ENCODE results near the gene IGF2. TPM values are rescaled to one million over a fixed set of nuclear protein-coding genes. Genes with fewer than 3 reads are reported as not detected.

Gene IGF2
- total RNA-seq, 2 experiments from 2014 or later: 8.1 to 8.2 TPM

DNA sequence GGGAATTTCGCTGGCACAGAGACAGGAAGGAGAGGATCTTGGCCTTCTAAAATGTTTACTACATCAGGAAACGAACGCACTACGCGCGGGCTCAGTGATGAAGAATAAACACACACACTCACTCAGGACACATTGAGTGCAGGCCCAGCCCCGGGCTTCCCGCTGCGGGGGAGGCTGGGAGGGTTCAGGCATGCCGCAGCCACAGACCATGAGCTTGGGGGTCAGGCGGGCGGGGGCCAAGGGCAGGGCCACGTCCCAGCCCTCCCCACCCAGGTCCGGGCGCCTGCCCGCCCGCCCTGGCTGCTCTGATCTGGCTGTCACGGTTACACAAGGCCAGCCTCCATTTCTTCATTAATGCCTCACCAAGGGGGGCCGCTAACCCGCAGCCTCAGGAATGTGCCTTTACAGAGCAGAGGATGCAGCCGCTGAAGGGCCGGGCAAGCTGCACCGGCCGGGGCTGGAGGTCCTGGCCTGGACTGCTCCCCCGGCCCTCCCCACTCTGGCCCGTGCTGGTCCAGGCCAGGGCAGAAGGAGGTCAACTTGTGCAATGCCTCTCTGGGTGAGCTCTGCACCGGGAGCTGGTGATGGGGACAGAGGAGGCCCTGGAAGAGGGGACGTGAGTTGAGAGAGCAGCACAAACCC, 41.7 kb downstream of the IGF2 start:
- H3K27me3 Mint-ChIP-seq: peaks cover 10% of the 10 kb centered on the region
- intact Hi-C loops (cut with micrococcal nuclease): no loop called here
- TF ChIP-seq, protein P1, sequence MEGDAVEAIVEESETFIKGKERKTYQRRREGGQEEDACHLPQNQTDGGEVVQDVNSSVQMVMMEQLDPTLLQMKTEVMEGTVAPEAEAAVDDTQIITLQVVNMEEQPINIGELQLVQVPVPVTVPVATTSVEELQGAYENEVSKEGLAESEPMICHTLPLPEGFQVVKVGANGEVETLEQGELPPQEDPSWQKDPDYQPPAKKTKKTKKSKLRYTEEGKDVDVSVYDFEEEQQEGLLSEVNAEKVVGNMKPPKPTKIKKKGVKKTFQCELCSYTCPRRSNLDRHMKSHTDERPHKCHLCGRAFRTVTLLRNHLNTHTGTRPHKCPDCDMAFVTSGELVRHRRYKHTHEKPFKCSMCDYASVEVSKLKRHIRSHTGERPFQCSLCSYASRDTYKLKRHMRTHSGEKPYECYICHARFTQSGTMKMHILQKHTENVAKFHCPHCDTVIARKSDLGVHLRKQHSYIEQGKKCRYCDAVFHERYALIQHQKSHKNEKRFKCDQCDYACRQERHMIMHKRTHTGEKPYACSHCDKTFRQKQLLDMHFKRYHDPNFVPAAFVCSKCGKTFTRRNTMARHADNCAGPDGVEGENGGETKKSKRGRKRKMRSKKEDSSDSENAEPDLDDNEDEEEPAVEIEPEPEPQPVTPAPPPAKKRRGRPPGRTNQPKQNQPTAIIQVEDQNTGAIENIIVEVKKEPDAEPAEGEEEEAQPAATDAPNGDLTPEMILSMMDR (IDR thresholded peaks at IDR 0.05): no peak
- POLR2A ChIA-PET: no interaction called here
- CTCF ChIA-PET: interaction anchor here (1.5 kb wide), 1 partner anchor 60 kb away, joined by 6 read pairs; no protein-coding TSS in a partner anchor
- no peak overlapping the region for H3K4me3 Mint-ChIP-seq
- ATAC-seq: no peak
- no peak for DNase-seq
- H3K27ac Mint-ChIP-seq: no peak overlapping the region
- peaks cover 9% of the 10 kb centered on the region for H3K4me1 Mint-ChIP-seq (ENCODE audit: low read depth)
- no peaks in the 10 kb centered on the region for H3K9me3 Mint-ChIP-seq
- no peaks in the 10 kb centered on the region for H3K36me3 Mint-ChIP-seq (ENCODE audit: low read depth)

DNA sequence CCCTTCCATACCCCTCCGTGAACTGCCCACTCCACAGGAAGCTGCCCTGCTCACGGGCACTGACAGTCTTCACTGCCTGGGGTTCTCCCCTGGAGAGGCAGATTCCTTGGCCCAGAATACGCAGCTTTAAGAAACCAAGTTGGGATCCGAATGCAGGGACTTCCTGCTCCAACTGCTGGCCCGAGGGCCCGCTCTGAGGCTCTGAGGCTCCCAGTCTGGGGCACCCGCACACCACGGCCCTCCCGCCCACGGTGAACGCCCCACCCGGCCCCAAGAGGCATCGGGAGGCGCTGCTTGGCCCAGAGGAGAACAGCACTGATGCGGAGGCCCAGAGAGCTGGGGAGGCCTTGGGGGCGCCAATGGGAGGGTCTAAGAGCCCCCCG, 42.3 kb downstream of the IGF2 start:
- intact Hi-C loops (cut with micrococcal nuclease): no loop called here
- H3K27me3 Mint-ChIP-seq: peaks cover 7% of the 10 kb centered on the region
- ChIA-PET CTCF (interaction anchor here (1.5 kb wide), 1 partner anchor 60 kb away, joined by 6 read pairs; no protein-coding TSS in a partner anchor), POLR2A (no interaction called here)
- H3K9me3 Mint-ChIP-seq: no peaks in the 10 kb centered on the region
- TF ChIP-seq, protein P1 (IDR thresholded peaks at IDR 0.05): no peak
- no peak for ATAC-seq
- peaks cover 9% of the 10 kb centered on the region for H3K4me1 Mint-ChIP-seq (ENCODE audit: low read depth)
- DNase-seq: no peak
- no peaks in the 10 kb centered on the region for H3K36me3 Mint-ChIP-seq (ENCODE audit: low read depth)
- no peak overlapping the region for H3K27ac Mint-ChIP-seq
- no peak overlapping the region for H3K4me3 Mint-ChIP-seq

- Mint-ChIP-seq H3K4me1 (ENCODE audit: low read depth) (peaks cover 9% of the 10 kb centered on the region), H3K27ac (no peak overlapping the region), H3K9me3 (no peaks in the 10 kb centered on the region), H3K36me3 (ENCODE audit: low read depth) (no peaks in the 10 kb centered on the region), H3K27me3 (peaks cover 9% of the 10 kb centered on the region), H3K4me3 (no peak overlapping the region)
- ChIA-PET POLR2A (no interaction called here), CTCF (interaction anchor here (1.0 to 1.5 kb wide), 2 partner anchors 56 to 59 kb away, joined by 3 to 6 read pairs; no protein-coding TSS in a partner anchor)
- ATAC-seq: no peak
- no peak for DNase-seq
- intact Hi-C loops (cut with micrococcal nuclease): no loop called here
- TF ChIP-seq, protein P1 (IDR thresholded peaks at IDR 0.05): no peak
Measured at GRCh38 chr11:2096011-2096918, 42.9 kb downstream of the IGF2 start.

GRCh38 chr11:2095542-2095941, 43.6 kb downstream of the IGF2 start:
- ChIA-PET POLR2A (no interaction called here), CTCF (interaction anchor here (1.0 kb wide), 1 partner anchor 57 kb away, joined by 3 read pairs; no protein-coding TSS in a partner anchor)
- Mint-ChIP-seq H3K4me1 (ENCODE audit: low read depth) (peaks cover 9% of the 10 kb centered on the region), H3K9me3 (no peaks in the 10 kb centered on the region), H3K27me3 (peaks cover 9% of the 10 kb centered on the region), H3K27ac (no peak overlapping the region), H3K36me3 (ENCODE audit: low read depth) (no peaks in the 10 kb centered on the region), H3K4me3 (no peak overlapping the region)
- no peak for ATAC-seq
- TF ChIP-seq, protein P1 (IDR thresholded peaks at IDR 0.05): no peak
- intact Hi-C loops (cut with micrococcal nuclease): no loop called here
- no peak for DNase-seq

GRCh38 chr11:2095198-2095520, 44.0 kb downstream of the IGF2 start:
- Mint-ChIP-seq H3K27ac (no peak overlapping the region), H3K4me3 (no peak overlapping the region), H3K4me1 (ENCODE audit: low read depth) (peaks cover 8% of the 10 kb centered on the region), H3K36me3 (ENCODE audit: low read depth) (no peaks in the 10 kb centered on the region), H3K9me3 (no peaks in the 10 kb centered on the region), H3K27me3 (peaks cover 9% of the 10 kb centered on the region)
- intact Hi-C loops (cut with micrococcal nuclease): no loop called here
- ATAC-seq: no peak
- ChIA-PET POLR2A (no interaction called here), CTCF (interaction anchor here (1.0 kb wide), 1 partner anchor 57 kb away, joined by 3 read pairs; no protein-coding TSS in a partner anchor)
- no peak for DNase-seq
- TF ChIP-seq, protein P1 (IDR thresholded peaks at IDR 0.05): no peak

Measured in activated CD8-positive, alpha-beta T cell treated with anti-CD3 and anti-CD28 coated beads for 36 hours (primary cell).